NCI-H1930 (cell line): ENCODE measurements around the gene C16orf86.
"Not testable (repeated sequence)": the region's sequence is repeated elsewhere in the genome, so short reads cannot be mapped to it uniquely, and the experiment has no call there.

Experiments used
- DNase-seq, 2 experiments: peaks; one replicate each; lab custom pipeline; 2025; lab: John Stamatoyannopoulos, UW

C16orf86 gene

DNA sequence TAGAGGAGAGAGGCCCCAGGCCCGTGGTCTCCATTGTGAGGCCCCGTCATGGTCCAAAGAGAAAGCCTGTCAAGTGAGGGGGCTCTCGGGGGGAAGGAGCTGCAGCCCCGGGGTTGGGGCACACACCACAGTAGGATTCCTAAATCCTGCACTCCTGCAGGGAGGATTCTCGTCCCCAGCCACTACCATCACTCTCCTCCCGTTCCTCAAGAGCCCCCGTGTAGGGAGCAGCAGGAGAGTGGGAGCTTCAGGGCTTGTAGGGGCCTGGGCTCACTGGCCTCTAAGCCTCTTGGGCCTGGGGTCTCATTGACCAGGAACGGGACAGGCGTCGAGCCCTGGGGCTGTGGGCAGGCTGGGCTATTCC, 821 bp downstream of the C16orf86 start:
- DNase-seq, result no peak

DNA sequence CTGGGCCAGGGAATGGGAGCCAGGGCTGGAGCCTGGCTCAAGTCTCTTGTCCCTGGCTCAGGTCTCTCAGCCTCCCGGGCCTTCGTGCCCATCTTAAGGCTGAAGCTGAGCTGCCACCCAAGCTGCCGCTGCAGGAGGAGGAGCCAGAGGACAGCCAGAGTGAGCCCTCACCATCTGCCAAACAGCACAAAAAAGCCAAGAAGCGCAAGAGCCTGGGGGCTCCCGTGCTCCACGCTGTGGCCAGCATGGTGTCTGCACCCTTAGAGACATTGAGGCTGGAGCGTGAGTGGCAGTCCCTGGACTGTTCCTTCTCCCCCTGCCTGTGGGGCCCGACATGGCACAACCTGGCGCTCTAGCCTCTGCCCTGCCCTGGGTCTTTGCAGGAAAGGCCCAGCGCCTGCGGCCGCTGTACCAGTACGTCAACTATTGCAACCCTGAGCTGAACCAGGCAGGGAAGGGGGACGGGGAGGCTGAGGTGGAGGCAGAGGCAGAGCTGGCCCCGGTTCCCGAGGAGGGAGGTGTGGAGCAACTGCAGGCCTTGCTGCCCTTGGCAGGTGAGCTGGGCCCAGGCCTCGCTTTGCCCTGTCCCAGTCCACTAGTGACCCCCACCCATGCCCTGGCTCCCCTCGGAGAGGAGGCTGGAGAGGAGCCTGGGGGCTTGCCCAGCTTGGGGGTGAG, 1.3 kb downstream of the C16orf86 start:
- peak; percentile 15 to 32 for DNase-seq

DNA sequence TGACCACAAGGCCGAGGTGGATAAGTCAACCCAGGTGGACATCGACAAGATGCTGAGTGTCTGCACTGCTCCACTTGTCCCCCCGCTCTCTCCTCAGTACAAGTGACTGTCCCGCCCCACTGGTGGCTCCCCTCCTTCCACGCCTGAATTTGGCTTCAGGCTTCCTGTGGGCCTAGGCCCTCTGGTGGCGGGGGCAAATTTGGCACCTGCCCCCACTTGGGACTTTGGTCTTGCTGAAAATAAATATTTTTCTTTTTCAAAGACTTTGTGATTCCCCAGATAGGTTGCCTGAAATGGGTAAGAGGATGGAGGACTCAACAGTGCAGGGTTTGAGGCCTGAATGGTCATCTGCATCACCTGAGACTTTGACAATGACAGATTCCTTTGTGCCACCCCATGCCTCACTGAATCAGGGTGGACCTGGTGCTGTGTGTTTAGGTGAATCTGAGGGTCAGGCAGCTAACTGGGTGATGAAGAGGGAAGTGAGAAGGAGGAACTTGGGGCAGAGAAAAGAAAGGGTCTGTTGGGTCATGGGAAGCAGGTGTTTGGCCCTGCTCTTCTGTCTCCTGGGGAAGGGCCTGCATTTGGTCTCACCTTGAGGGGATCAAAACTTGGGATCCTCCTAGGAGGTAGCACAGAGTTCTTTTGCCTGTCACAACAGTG, 2.0 kb downstream of the C16orf86 start:
- DNase-seq, result no peak

DNA sequence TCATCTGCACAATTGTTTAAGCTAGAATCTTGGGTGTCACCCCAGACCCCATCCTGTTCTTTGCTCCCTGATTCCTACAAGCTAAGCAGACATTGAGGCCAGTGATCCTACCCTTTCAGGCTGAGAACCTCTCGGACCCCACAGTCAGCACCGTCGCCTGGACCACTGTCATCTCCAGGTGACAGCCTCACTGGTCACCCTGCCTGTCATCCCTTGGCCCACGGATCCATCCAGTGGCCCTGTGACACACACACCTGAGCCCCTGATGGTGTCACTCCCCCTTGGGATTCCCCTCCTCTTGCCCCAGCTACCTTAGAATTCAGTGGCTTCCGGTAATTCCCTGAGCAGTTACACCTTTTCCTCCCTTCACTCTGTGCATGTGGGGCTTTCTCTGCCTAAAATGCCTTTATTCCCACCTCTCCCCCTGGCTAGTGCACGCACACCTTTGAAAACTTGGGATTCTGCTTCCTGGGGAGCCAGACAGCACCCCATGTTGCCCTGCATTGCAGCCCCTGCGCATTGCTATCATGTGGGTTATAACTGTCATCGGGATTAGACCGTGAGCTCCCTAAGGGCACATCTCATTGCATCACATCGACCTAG, 3.0 kb downstream of the C16orf86 start:
- DNase-seq, result no peak

DNA sequence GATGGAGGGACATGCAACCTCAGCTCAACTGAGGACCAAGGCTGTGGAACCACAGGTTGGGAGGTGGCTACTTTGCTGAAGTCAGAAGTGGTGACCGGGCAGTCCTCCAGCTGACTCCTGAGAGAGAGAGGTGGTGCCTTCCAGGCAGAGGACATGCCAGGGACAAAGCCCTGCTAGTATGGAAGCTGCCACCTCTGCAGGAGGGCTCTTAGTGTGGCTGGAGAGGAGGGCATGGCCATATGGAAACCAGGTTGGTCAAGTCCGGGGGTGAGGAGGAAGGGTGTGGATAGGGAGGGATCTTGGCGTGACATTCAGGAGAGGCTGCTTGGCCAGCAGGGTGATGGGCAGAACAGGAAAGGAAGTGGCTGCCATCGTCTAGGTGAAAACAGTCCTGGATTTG, 5.7 kb downstream of the C16orf86 start:
- DNase-seq, result no peak

DNA sequence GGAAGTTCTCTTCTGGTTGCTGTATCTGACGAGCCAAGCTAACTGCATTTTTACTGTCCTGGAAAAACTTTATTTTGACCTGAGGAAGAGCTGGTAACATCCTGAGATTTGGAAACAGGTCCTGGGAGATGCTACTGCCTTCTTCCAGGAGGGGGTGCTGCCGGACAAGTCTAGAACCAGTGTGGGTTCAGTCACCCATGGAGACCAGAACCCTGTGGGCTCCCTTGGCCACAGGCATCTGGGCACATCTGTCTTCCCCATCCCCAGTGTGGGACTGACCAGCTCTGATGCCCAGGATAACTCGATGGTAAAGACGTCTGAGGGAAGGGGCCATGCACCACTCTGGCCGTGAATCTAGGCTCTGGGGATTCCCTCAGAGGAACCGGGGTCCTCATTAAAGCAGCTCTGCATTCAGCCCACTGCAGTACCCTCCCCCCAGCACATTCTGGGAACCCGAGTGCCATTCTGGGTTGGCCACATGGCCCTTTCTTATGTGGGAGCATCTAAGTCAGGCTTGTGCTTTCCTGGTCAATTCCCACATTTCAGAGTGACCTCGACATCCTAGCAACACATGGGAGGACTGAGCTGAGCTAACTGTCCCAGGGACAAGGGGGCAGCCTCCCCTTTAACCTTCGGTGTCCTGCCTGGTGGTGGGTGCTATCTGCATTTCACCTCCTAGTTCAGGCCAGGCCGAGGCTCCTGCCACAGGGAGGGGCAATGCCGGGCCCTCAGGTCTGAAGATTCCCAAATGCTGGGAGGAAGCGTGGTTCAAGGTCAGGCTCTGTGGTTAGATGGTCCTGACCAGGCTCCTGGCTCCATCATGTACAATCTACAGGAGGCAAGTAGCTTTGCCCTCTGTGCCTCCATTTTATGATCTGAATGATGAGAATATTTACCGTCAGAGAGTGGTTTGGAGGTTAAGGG, 6.4 kb downstream of the C16orf86 start:
- DNase-seq, result peak in 1 of 2 experiments; percentile 8

DNA sequence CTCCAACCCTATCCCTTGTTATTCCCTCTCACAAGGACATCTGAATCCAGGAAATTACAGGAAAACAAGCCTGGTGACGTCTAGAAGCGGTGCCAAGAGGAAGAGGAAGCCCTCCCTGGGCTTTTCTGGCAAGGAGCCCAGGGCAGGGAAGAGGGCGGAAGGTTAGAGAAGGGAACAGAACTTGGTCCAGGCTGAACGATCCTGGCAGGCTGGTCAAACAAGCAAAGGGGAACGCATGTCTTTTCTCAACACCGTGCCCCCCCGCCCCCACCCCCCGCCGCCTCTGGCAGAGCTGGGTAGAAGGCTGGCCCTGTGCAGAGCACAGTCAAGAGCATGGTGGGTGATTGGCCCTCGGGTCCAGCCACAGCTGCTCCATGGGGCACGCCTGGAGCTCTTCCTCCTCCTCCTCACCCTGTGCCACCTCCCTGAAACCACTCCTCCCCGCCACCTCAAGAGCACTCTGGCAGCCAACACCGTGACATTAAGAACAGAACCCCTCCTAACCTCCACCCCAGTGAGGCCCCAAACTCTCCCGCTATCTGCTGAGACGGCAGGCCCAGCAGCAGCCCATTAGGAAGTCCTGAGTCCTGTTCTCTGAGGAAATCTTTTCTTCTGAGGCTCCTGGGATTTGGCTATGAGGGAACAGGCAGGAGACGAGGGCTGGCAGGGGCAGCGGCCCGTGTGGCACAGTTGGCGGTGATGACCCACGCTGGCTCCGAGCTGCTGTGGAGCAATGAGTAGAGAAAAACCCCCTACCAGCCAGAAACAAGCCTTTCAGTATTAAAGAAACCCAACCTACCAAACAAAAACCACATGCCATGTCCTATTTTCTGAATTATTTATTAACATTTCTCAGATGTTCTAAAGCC, 7.3 kb downstream of the C16orf86 start:
- no peak for DNase-seq

DNA sequence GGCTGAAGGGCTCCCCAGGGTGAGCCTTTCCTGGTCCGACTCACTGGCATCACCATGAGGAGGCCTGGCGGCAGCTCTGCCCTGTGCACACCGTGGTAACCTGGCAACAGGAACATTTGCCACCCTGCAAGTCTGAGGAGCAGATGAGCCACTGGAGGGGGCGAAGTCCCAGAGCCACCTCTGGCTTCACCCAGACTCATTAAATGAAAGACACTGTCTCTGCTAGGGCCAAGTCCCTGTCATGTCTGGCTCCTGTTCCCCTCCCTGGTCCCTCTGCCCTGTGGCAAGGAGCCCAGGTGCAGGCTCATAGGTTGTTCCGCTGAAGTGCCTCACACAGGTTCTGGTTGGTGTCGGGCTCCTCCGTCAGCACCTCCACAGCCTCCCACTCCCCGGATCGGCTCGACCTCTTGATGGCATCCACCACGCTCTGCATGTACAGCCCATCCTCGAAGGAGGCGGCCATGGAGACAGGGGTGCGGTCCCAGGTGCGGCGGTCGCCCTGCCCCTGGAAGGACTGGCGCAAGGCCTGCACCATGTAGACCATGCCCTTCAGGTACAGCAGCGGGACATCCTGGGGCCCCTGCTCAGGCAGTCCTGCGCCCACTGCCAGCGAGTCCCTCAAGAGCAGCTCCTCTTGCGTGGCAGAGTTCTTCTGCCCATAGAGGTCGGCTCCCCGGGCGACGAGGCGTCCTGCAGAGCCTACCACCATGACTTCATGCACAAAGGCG, 8.4 kb downstream of the C16orf86 start:
- DNase-seq, result no peak

DNA sequence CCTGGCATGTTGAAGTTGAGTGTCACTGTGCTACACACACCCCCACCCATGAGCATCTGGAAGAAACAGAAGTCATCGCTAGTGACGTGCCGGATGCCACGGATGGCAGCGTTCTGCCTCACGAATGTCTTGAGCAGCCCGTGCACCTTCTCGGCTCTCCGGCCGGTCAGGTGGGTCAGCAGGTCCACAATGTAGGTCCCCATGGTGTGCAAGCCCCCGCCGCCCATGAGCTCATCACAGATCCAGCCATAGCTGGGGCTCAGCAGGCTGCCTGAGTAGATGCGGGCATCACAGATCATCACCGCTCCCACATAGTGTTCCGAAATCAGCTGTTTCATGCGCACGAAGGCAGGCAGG, 8.9 kb downstream of the C16orf86 start:
- no peak for DNase-seq

DNA sequence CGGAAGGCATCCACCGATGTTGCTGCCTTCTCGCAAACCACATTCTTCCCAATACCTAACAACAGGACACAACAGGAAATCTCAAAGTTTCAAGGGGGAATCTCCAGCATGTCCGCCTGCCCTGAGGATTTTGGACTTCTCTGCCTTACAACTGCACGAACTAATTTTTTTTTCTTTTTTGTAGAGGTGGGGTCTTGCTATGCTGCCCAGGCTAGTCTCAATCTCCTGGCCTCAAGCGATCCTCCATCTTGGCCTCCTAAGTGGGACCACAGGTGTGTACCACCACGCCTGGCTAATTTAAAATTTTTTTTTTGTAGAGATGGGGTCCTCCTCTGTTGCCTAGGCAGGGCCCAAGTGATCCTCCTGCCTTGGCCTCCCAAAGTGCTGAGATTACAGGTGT, 9.4 kb downstream of the C16orf86 start:
- DNase-seq, result no peak

DNA sequence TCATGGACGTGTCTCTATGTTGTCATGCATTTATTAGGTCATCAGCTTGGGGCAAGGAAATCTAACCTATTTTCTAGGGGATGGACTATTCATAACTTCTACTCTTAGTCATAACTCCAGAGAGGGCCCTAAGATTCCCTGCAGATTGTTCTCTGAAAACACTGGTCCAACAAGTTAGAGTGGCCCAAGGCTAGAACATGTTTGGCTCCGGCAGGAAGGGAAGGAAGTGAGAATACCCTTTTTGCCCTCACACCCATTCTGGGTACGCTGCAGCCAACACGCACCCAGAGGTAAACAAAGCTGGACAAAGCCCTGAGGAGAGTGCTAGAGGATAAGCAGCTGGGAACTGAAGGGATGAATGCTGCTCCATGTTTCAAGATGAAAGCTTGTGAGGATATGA, 9.9 kb downstream of the C16orf86 start:
- no peak for DNase-seq

DNA sequence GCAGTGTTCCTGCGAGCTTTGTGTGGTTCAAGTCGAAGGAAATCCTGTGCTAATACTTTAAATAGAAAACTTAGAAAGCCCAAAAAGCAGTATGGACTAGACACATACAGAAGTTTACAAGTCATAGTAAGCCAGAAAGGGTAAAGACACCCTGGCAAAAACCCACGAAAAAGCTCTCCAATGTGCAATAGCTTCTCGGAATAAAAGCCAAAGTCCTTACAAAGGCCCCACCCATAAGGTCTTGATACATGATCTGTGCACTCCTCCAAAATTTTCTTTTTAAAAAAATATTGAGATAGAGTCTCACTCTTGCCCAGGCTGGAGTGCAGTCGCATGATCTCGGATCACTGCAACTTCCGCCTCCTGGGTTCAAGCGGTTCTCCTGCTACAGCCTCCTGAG, 10.3 kb downstream of the C16orf86 start:
- DNase-seq, result no peak

DNA sequence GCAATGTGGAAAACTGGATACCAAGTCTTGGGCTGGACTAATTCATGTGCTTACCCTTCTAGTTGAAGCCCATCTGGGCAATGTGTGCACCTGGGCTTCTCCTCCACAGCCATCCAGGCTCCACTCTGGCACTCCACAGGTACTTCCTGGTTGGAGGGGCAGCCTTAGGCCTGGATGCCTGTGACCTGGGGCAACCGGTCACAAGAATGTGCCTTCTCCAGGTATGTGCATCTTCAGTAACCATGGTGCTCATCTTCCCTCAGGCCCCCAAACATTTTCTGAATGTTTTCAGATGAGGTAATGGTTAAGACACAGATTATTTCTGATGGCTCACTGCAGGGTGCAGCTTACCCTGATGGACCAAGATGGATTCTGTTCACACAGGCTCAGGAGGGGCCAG, 11.1 kb downstream of the C16orf86 start:
- no peak for DNase-seq

DNA sequence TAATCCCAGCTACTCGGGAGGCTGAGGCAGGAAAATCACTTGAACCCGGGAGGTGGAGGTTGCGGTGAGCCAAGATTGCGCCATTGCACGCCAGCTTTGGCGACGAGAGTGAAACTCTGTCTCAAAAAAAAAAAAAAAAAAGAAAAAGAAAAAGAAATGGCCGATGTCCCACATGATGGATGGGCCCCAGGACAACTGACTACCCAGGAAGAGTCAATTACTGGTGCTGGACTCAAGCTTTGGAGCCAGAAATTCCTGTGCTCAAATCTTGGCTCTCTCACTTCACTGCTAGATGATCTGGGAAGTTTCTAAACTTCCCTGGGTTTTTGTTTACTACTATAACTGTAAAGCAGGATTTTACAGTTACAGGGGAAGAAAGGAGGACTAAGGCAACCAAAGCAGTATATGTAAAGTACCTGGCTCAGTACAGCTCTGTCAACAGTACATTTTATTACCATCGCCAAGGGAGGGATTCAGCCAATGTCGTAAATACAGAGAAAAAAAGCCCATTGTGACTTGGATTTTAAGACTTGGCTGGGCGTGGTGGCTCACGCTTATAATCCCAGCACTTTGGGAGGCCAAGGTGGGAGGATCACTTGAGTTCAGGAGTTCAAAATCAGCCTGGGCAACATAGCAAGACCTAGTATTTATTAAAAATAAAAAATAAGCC, 11.9 kb downstream of the C16orf86 start:
- no peak for DNase-seq

DNA sequence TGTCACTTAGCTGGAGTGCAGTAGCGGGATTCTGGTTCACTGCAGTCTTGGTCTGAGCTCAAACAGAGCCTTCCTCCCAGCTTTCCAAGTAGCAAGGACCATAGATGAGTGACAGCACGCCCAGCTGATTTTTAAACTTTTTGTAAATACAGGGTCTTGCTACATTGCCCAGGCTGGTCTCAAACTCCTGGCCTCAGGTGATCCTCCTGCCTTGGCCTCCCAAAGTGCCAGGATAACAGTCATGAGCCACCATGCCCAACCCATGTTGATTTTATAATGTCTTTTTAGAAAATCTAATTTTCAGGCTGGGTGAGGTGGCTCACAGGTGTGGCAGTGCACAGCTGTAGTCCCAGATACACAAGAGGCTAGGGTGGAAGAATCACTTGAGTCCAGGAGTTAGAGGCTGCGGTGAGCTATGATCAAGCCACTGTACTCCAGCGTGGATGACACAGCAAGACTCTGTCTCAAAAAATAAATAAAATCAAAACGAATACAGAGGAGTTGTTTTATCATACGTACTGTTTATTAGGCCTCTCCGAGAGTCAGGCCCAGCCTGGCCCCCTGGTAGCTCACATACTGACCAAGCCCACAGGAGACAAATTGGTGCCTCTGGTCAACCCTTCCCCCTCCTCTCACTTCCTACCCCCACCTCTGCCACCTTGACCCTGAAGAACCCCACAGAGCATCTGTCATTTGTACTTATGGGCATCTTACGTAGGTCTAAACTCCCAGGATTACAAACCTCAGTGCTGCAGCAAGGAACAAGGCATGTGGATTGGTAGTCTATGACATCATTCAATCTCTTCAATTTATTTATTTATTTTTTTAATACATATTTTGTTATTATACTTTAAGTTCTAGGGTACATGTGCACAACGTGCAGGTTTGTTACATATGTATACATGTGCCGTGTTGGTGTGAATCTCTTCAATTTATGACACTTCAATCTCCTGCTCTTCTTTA, 13.6 kb downstream of the C16orf86 start:
- no peak for DNase-seq

DNA sequence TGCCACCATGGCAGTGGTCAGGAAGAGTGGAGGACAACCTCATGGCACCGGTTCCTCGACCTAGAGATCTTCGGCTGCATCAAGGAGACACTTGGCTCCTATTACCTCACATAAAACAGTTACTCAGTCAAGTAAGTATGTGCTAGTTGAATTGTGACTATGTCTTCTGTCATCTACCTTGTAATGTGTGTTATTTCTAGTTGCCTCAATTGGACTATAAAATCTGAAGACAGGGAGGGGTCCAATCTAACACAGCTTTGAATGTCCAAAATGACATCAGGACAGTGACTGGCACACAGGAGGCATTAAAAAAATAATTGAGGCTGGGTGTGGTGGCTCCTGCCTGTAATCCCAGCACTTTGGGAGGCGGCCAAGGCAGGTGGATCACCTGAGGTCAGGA, 17.2 kb downstream of the C16orf86 start:
- no peak for DNase-seq

DNA sequence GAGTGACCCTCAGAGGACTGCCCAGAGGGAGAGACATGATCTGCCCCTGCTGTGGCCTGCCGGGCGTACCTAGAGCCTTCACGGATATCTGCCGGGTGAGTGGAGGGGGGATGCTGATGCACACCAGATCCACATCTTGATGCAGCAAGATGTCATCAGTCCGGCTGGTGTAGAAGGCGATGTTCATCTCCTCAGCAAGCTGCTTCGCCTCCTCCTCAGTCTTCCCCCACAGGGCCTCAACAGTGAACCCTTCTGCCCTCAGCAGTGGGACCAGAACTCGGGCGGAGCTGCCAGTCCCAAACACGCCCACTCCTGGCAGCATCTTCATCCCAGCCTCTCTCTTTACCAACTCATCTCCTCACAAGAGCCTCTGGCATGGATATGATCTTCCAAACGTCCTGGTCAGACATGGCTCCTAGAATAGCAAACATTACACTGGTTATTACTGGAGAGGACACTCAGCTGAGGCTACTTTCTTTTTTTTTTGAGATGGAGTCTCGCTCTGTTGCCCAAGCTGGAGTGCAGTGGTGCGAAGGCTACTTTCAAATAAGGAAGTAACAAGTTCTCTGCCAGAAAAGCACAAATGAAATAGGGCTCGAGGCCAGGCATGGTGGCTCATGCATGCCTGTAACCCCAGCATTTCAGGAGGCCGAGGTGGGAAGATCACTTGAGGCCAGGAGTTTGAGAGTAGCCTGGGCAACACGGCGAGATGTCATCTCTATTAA, 18.9 kb downstream of the C16orf86 start:
- DNase-seq, result no peak

DNA sequence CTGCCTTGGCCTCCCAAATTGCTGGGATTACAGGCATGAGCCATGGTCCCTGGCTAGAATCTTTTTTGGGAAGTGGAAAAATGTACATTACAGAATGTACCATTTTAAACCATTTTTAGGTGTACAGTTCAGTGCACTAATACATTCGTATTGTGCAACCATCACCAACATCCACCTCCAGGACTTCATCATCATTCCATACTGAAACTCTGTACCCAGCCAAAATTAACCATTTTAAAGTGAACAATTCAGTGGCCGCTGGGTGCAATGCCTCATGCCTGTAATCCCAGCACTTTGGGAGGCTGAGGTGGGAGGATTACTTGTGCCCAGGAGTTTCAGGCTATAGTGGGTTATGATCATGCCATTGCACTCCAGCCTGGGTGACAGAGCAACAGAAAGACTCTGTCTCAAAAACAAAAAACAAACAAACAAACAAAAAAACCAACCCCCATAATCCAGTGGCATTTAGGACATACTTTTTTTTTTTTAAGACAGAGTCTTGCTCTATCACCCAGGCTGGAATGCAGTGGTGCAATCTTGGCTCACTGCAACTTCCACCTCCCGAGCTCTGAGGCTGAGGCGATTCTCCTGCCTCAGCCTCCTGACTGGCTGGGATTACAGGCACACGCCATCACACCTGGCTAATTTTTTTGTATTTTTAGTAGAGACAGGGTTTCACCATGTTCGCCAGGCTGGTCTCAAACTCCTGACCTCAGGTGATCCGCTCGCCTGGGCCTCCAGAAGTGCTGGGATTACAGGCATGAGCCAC, 27.1 kb downstream of the C16orf86 start:
- not testable (repeated sequence) for DNase-seq
